WTC11 (cell line): ENCODE measurements around the gene BTBD9. TPM values are rescaled to one million over a fixed set of nuclear protein-coding genes. Genes with fewer than 3 reads are reported as not detected.

Source experiments
- ATAC-seq: fragments of 200-7000 bp; cut with Tn5 transposase; 2 replicates; pipeline ENCODE4 v1.10.0; 2021; ENCODE audit warnings: mild to moderate bottlenecking, moderate library complexity
- CTCF ChIA-PET: fragments of 300-600 bp; sonication (Branson Sonifier 250); formaldehyde crosslinking; loops from one replicate; lab custom pipeline; 2021; ENCODE audit warnings: antibody characterized with exemption; lab: Charles Lee
- POLR2A ChIA-PET: fragments of 350-600 bp; sonication (Branson Sonifier 250); formaldehyde crosslinking; loops from one replicate; lab custom pipeline; 2021; ENCODE audit warnings: antibody characterized with exemption; lab: Charles Lee
- DNase-seq: peaks from one replicate; pipeline ENCODE4 v3.0.0; 2021; ENCODE audit warnings: low spot score
- H3K27ac Mint-ChIP-seq: 2 replicates; pipeline ENCODE4 v1.8.0; 2021; ENCODE audit warnings: mixed read lengths
- H3K27me3 Mint-ChIP-seq: 2 replicates; pipeline ENCODE4 v1.8.0; 2021; ENCODE audit warnings: low read depth, mild to moderate bottlenecking, moderate library complexity, mixed read lengths
- H3K36me3 Mint-ChIP-seq: 2 replicates; pipeline ENCODE4 v1.8.0; 2021; ENCODE audit warnings: mixed read lengths
- H3K4me1 Mint-ChIP-seq: 2 replicates; pipeline ENCODE4 v1.8.0; 2022; ENCODE audit warnings: mixed read lengths
- H3K4me3 Mint-ChIP-seq: 2 replicates; pipeline ENCODE4 v1.8.0; 2021; ENCODE audit warnings: mild to moderate bottlenecking, moderate library complexity, mixed read lengths
- H3K9me3 Mint-ChIP-seq: 2 replicates; pipeline ENCODE4 v1.8.0; 2021; ENCODE audit warnings: mixed read lengths
- ATF1 ChIP-seq: sonication (generic); formaldehyde crosslinking; IDR thresholded peaks from 2 replicates; pipeline ENCODE4 v1.8.1; 2023; ENCODE audit warnings: mild to moderate bottlenecking, moderate library complexity, missing genetic modification reagents
- CBFB ChIP-seq: sonication (generic); formaldehyde crosslinking; IDR thresholded peaks from 2 replicates; pipeline ENCODE4 v1.8.1; 2022; ENCODE audit warnings: mild to moderate bottlenecking, low read depth, missing genetic modification reagents
- ESRRA ChIP-seq: sonication (generic); formaldehyde crosslinking; IDR thresholded peaks from 2 replicates; pipeline ENCODE4 v1.8.1; 2022; ENCODE audit warnings: mild to moderate bottlenecking, missing genetic modification reagents, borderline replicate concordance
- FOXJ3 ChIP-seq: sonication (generic); formaldehyde crosslinking; IDR thresholded peaks from 2 replicates; pipeline ENCODE4 v1.9.0; 2021; ENCODE audit warnings: missing genetic modification reagents, mild to moderate bottlenecking, borderline replicate concordance
- FOXP1 ChIP-seq: sonication (generic); formaldehyde crosslinking; IDR thresholded peaks from 2 replicates; pipeline ENCODE4 v1.8.0; 2022; ENCODE audit warnings: missing genetic modification reagents, mild to moderate bottlenecking, moderate library complexity, borderline replicate concordance
- GTF2I ChIP-seq: fragments of 250-450 bp; sonication (Bioruptor Pico); conservative IDR thresholded peaks from 2 replicates; pipeline ENCODE4 v1.4.0; 2021; ENCODE audit warnings: mild to moderate bottlenecking
- IRF2 ChIP-seq: sonication (generic); formaldehyde crosslinking; IDR thresholded peaks from 2 replicates; pipeline ENCODE4 v1.8.0; 2022; ENCODE audit warnings: low read depth, missing genetic modification reagents, borderline replicate concordance
- JAZF1 ChIP-seq: fragments of 250-450 bp; sonication (Bioruptor Pico); IDR thresholded peaks from 2 replicates; pipeline ENCODE4 v1.9.0; 2021; ENCODE audit warnings: moderate library complexity, mild to moderate bottlenecking, inconsistent platforms
- RORB ChIP-seq: fragments of 250-450 bp; sonication (Bioruptor Pico); IDR thresholded peaks from 2 replicates; pipeline ENCODE4 v1.9.0; 2021; ENCODE audit warnings: mild to moderate bottlenecking
- ZNF416 ChIP-seq: fragments of 250-450 bp; sonication (Bioruptor Pico); IDR thresholded peaks from 2 replicates; pipeline ENCODE4 v1.9.0; 2021; ENCODE audit warnings: mild to moderate bottlenecking, inconsistent platforms
- ZNF423 ChIP-seq: fragments of 250-450 bp; sonication (Bioruptor Pico); IDR thresholded peaks from 2 replicates; pipeline ENCODE4 v2.1.2; 2022; ENCODE audit warnings: mild to moderate bottlenecking, moderate library complexity
- total RNA-seq: library from RNA; stranded (reverse); gene quantifications from 3 replicates; pipeline ENCODE4 v1.2.3, GENCODE V29; 2021
- TF ChIP-seq, protein P1 (sequence below): sonication (generic); formaldehyde crosslinking; IDR thresholded peaks from 2 replicates; pipeline ENCODE4 v1.8.0; 2023; ENCODE audit warnings: mild to moderate bottlenecking, missing genetic modification reagents
- TF ChIP-seq, protein P2 (sequence below): fragments of 200-600 bp; IDR thresholded peaks from 2 replicates; pipeline ENCODE4 v1.8.0; 2022; ENCODE audit warnings: antibody characterized with exemption
- TF ChIP-seq, protein P3 (sequence below): fragments of 250-450 bp; sonication (Bioruptor Pico); IDR thresholded peaks from 2 replicates; pipeline ENCODE4 v1.9.0; 2021; ENCODE audit warnings: mild to moderate bottlenecking, borderline replicate concordance
- TF ChIP-seq, protein P4 (sequence below): sonication (generic); formaldehyde crosslinking; IDR thresholded peaks from 2 replicates; pipeline ENCODE4 v1.8.1; 2022; ENCODE audit warnings: mild to moderate bottlenecking, moderate library complexity, missing genetic modification reagents
- TF ChIP-seq, protein P5 (sequence below): sonication (generic); formaldehyde crosslinking; IDR thresholded peaks from 2 replicates; pipeline ENCODE4 v1.8.0; 2022; ENCODE audit warnings: mild to moderate bottlenecking, missing genetic modification reagents
- TF ChIP-seq, protein P6 (sequence below): sonication (generic); formaldehyde crosslinking; IDR thresholded peaks from 2 replicates; pipeline ENCODE4 v1.8.0; 2022; ENCODE audit warnings: mild to moderate bottlenecking, missing genetic modification reagents

Gene BTBD9
- total RNA-seq, 1 experiment from 2014 or later: 4.2 TPM

DNA sequence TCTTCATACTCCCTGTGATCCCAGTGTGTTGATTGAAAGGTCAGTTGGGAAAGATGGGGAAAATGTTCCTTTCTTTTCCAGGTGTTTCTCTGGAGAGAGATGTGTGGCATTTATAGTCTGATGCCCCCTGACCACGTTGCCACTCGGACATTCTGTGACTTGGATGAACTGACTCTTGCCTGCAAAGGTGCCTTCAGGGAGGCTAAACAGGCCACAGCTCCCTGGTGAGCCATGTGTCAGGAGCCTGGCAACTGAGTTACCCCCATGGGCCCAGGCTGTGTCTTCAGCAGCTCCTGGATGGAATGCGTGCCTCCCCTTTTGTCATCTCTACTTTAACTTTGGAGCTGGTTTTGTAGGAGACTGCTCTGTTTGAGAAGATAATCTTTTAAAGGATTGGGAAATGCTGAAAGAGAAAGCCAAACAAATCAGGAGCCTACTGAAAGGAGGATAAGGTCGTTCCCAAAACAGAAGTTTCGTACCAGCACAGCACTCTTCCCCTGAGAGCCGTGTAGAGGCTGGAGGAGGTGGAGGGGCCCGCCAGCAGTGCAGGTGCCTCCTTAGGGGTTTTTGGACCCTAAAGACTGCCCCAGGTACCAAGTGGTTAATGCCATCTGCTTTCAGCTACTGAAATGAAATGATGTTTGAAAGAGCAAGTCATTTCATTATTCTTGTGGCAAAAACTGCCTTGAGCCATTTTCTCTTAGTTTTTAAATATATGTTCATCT is 497.4 kb downstream of the BTBD9 start (continued):
- no peak for TF ChIP-seq CBFB (CRISPR knock-in tag)
- no peak for TF ChIP-seq ZNF423
- TF ChIP-seq, protein P1, sequence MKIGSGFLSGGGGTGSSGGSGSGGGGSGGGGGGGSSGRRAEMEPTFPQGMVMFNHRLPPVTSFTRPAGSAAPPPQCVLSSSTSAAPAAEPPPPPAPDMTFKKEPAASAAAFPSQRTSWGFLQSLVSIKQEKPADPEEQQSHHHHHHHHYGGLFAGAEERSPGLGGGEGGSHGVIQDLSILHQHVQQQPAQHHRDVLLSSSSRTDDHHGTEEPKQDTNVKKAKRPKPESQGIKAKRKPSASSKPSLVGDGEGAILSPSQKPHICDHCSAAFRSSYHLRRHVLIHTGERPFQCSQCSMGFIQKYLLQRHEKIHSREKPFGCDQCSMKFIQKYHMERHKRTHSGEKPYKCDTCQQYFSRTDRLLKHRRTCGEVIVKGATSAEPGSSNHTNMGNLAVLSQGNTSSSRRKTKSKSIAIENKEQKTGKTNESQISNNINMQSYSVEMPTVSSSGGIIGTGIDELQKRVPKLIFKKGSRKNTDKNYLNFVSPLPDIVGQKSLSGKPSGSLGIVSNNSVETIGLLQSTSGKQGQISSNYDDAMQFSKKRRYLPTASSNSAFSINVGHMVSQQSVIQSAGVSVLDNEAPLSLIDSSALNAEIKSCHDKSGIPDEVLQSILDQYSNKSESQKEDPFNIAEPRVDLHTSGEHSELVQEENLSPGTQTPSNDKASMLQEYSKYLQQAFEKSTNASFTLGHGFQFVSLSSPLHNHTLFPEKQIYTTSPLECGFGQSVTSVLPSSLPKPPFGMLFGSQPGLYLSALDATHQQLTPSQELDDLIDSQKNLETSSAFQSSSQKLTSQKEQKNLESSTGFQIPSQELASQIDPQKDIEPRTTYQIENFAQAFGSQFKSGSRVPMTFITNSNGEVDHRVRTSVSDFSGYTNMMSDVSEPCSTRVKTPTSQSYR: no peak
- TF ChIP-seq FOXP1 (CRISPR knock-in tag): no peak
- no peak for TF ChIP-seq JAZF1 (CRISPR knock-in tag)
- TF ChIP-seq, protein P2, sequence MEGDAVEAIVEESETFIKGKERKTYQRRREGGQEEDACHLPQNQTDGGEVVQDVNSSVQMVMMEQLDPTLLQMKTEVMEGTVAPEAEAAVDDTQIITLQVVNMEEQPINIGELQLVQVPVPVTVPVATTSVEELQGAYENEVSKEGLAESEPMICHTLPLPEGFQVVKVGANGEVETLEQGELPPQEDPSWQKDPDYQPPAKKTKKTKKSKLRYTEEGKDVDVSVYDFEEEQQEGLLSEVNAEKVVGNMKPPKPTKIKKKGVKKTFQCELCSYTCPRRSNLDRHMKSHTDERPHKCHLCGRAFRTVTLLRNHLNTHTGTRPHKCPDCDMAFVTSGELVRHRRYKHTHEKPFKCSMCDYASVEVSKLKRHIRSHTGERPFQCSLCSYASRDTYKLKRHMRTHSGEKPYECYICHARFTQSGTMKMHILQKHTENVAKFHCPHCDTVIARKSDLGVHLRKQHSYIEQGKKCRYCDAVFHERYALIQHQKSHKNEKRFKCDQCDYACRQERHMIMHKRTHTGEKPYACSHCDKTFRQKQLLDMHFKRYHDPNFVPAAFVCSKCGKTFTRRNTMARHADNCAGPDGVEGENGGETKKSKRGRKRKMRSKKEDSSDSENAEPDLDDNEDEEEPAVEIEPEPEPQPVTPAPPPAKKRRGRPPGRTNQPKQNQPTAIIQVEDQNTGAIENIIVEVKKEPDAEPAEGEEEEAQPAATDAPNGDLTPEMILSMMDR: no peak
- TF ChIP-seq, all 79 proteins: peak for 0

DNA sequence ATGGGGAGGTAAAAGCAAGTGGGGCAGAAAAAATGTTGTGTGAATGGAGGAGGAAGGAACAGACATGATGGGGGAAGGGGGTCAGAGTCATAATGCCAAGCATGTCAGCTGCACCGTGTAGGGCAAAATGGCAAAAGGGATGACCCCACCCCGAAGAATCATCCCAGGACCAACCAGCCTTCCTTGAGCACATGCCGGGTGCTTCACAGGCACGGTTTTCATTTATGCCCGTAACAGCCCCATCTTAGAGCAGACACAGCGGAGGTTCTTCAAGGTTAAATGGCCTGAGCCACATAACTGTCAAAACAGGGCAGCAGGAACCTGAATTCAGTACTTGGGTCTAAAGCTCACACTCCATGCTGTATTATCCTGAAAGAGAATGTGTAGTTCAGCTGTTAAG is 498.0 kb downstream of the BTBD9 start:
- POLR2A ChIA-PET: no interaction called here
- peaks cover 75% of the 10 kb centered on the region for H3K4me1 Mint-ChIP-seq
- TF ChIP-seq GTF2I (CRISPR knock-in tag): no peak
- TF ChIP-seq, protein P3, sequence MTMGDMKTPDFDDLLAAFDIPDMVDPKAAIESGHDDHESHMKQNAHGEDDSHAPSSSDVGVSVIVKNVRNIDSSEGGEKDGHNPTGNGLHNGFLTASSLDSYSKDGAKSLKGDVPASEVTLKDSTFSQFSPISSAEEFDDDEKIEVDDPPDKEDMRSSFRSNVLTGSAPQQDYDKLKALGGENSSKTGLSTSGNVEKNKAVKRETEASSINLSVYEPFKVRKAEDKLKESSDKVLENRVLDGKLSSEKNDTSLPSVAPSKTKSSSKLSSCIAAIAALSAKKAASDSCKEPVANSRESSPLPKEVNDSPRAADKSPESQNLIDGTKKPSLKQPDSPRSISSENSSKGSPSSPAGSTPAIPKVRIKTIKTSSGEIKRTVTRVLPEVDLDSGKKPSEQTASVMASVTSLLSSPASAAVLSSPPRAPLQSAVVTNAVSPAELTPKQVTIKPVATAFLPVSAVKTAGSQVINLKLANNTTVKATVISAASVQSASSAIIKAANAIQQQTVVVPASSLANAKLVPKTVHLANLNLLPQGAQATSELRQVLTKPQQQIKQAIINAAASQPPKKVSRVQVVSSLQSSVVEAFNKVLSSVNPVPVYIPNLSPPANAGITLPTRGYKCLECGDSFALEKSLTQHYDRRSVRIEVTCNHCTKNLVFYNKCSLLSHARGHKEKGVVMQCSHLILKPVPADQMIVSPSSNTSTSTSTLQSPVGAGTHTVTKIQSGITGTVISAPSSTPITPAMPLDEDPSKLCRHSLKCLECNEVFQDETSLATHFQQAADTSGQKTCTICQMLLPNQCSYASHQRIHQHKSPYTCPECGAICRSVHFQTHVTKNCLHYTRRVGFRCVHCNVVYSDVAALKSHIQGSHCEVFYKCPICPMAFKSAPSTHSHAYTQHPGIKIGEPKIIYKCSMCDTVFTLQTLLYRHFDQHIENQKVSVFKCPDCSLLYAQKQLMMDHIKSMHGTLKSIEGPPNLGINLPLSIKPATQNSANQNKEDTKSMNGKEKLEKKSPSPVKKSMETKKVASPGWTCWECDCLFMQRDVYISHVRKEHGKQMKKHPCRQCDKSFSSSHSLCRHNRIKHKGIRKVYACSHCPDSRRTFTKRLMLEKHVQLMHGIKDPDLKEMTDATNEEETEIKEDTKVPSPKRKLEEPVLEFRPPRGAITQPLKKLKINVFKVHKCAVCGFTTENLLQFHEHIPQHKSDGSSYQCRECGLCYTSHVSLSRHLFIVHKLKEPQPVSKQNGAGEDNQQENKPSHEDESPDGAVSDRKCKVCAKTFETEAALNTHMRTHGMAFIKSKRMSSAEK: no peak
- TF ChIP-seq IRF2 (CRISPR knock-in tag): no peak
- TF ChIP-seq, protein P4, sequence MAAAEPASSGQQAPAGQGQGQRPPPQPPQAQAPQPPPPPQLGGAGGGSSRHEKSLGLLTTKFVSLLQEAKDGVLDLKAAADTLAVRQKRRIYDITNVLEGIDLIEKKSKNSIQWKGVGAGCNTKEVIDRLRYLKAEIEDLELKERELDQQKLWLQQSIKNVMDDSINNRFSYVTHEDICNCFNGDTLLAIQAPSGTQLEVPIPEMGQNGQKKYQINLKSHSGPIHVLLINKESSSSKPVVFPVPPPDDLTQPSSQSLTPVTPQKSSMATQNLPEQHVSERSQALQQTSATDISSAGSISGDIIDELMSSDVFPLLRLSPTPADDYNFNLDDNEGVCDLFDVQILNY (CRISPR knock-in tag): no peak
- no peak overlapping the region for H3K4me3 Mint-ChIP-seq
- ATAC-seq (no peak), DNase-seq (no peak)
- H3K36me3 Mint-ChIP-seq: no peaks in the 10 kb centered on the region
- no peaks in the 10 kb centered on the region for H3K27me3 Mint-ChIP-seq
- CTCF ChIA-PET: no interaction called here
- H3K9me3 Mint-ChIP-seq: no peaks in the 10 kb centered on the region
- H3K27ac Mint-ChIP-seq: no peak overlapping the region

DNA sequence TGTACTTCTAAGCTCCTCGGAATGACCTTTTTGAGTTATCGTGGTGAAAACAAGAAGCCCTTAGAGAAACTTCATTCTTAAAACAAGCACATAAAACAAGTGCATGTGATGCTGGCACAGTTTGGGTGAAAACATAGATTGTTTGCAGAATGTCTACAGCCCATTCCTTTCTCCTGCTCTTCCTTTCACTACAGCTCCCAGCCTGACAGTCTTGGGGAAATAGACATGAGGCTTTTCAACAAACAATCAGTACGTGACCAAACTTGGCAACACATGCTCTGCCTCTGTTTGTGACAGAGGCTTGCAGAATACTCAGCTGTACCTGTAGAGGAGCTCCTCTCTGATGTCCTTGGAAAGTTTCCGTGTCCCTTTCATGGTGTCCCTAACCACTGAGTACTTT is 498.6 kb downstream of the BTBD9 start:
- no peak overlapping the region; the same call in 1 of the 2 replicates for H3K27ac Mint-ChIP-seq
- H3K9me3 Mint-ChIP-seq: no peaks in the 10 kb centered on the region
- ChIA-PET CTCF (interaction anchor here (0.6 kb wide), 1 partner anchor 15 kb away, joined by 4 read pairs; no protein-coding TSS in a partner anchor), POLR2A (no interaction called here)
- H3K4me1 Mint-ChIP-seq: peaks cover 80% of the 10 kb centered on the region
- H3K36me3 Mint-ChIP-seq: no peaks in the 10 kb centered on the region
- no peak overlapping the region for H3K4me3 Mint-ChIP-seq
- H3K27me3 Mint-ChIP-seq: no peaks in the 10 kb centered on the region
- DNase-seq (no peak), ATAC-seq (no peak)
- TF ChIP-seq ESRRA (CRISPR knock-in tag) (no peak), ZNF416 (CRISPR knock-in tag) (no peak), ATF1 (CRISPR knock-in tag) (no peak), RORB (CRISPR knock-in tag) (no peak), FOXJ3 (CRISPR knock-in tag) (no peak)
- TF ChIP-seq, protein P5, sequence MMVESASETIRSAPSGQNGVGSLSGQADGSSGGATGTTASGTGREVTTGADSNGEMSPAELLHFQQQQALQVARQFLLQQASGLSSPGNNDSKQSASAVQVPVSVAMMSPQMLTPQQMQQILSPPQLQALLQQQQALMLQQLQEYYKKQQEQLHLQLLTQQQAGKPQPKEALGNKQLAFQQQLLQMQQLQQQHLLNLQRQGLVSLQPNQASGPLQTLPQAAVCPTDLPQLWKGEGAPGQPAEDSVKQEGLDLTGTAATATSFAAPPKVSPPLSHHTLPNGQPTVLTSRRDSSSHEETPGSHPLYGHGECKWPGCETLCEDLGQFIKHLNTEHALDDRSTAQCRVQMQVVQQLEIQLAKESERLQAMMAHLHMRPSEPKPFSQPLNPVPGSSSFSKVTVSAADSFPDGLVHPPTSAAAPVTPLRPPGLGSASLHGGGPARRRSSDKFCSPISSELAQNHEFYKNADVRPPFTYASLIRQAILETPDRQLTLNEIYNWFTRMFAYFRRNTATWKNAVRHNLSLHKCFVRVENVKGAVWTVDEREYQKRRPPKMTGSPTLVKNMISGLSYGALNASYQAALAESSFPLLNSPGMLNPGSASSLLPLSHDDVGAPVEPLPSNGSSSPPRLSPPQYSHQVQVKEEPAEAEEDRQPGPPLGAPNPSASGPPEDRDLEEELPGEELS (CRISPR knock-in tag): no peak
- TF ChIP-seq, protein P6, sequence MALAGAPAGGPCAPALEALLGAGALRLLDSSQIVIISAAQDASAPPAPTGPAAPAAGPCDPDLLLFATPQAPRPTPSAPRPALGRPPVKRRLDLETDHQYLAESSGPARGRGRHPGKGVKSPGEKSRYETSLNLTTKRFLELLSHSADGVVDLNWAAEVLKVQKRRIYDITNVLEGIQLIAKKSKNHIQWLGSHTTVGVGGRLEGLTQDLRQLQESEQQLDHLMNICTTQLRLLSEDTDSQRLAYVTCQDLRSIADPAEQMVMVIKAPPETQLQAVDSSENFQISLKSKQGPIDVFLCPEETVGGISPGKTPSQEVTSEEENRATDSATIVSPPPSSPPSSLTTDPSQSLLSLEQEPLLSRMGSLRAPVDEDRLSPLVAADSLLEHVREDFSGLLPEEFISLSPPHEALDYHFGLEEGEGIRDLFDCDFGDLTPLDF (CRISPR knock-in tag): no peak
- TF ChIP-seq, protein P2: no peak
